Umbilical cord (tissue), 2 donors: ENCODE data around the gene CYP39A1. TPM values are rescaled to one million over a fixed set of nuclear protein-coding genes. Genes with fewer than 3 reads are reported as not detected.

Experiments
- DNase-seq: peaks from one replicate; pipeline ENCODE4 v3.0.0-alpha.2; 2015; ENCODE audit warnings: low spot score
- total RNA-seq: library from RNA; depleted of rRNA; stranded (reverse); fragments of >200 nt; gene quantifications from one replicate; pipeline ENCODE4 v1.2.3, GENCODE V29; 2014; ENCODE audit warnings: low replicate concordance; ENCODE audit not compliant: insufficient read depth

The CYP39A1 gene
- total RNA-seq, 1 donor from 2014 or later, result 11.8 TPM

DNA sequence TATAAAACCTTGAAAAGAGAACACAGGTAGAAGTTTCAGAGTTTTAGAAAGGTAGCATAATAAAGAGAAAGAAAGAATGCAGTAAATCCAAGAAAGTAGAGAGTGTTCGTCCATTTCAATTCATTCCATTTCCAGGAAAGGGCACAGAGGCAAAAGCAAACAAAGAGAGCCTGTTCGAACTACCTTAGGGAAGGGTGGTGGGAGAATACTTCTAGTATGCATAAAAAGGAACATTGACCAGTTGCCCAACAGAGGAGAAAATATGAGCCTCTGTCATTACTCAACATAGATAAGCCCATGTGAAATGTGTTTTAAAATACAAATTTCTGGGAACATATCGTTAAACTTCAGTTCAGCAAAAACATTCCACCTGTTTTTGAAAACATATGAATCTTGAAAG, 60.6 kb downstream of the CYP39A1 start:
- no peak for DNase-seq

DNA sequence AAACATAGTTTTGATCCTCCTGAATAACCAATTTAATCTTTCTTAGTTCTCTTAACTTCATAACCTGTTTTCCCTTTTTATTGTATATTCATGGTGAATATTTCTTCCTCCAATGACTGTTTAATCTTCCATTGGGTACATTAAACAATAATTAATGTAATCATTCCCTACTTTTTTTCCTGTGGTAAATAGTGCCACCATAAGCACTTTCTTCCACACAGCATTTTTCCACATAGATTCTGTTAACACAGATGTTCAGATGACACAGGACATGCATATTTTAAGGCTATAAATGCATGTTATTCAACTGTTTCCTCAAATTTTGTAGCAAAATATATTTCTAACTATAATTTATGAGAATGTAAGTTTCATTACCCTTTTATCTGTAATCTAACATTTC, 61.9 kb downstream of the CYP39A1 start:
- DNase-seq, result no peak

DNA sequence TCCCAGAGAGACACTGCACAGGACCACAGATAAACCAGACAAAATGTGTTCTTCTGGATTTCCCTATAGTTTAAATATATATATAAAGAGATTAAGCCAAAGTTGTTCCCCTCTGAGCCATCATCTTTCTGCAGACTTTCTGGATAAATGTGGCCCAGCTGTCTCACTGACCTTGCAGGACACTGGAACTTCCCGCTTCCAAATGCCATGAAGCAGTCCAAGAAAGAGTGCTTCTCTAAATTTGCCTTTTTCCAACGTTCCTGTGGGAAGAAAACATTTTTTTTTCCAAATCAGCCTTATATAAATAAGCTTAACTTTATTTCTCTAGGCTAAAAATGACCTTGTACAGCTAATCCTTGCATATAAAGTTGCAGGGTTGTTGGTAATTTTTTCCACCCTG, 65.7 kb downstream of the CYP39A1 start:
- peak; percentile 2 for DNase-seq

DNA sequence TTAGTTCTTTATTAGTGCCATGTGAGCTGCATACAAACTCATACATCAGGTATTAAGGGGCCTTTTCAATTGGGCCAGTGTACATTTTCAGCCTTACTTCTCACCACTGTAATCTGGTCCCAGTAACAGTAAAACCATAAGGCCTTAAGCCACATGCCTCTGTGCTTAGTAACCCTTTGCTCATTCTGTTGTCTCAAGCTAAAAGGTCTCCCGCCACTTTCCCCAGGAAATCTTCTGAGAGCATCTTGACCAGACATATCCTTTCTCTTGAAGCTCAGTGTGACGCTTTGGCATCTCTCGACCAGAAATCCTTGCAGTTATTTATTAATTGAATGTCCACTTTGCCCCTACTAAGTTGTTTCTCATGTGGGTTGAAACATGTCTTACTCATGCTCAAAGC, 68.0 kb downstream of the CYP39A1 start:
- DNase-seq, result no peak

DNA sequence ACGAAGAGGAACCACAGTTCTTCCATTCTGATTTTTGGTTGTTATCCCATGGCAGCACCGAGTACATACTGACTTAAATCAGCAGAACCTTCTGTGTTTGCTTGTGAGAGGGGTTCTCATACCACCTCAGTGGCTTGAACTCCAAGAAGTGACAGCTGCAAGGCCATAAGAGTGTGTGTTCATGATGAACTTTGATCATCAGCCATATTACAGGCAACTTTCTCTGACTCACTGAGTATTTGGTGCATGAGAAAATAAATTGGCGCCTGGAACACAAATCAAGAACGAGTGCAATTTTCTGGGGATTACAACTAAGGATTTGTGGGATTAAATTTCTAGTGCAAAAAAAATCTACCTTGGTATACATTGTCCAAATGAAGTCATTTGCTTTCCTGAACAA, 68.9 kb downstream of the CYP39A1 start:
- DNase-seq, result no peak

DNA sequence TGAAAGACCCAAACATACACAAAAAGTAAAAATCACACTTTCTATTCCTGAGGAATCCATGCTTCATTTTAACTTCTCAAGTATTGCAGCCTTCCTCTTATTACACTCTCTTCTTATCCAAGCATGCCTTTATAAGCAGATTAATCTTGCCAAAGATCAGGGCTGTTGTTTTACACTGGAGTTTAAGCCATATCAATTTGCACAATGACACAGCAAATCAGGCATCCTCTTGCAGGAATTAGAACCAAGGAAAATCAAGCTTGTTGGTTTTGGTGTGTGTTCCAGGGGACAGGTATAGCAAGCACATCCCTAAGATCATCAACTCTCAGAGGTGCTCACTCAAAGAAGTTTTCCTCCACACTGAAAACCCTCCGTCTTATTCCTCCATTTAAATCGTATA, 69.5 kb downstream of the CYP39A1 start:
- DNase-seq, result no peak

DNA sequence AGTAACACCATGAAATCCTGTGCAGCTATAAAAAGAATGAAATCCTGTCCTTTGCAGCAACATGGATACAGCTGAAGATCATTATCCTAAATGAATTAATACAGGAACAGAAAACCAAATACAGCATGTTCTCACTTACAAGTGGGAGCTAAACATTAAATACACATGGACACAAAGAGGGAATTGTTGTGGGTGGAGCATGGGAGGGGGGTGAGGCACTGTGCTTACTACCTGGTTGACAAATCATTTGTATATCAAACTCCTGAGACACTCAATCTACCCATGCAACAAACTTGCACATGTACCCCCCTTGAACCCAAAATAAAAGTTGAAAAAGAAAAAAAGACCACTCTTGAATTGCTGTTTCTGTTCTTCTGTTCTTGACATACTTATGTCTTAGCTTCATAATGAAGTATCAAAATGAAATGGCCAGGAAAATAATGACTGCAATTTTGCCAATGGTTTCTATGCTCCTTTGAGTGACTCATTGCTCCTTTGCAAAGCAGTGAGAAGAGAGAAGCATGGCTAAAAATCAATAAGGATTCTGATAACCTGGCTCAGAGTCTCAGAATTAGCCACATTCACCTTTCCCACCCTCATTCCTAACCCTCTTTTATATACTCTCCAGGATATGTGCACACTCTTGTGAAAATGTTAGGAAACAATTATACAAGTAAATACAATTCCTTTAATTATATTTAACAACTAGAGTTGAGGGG, 71.0 kb downstream of the CYP39A1 start:
- DNase-seq, result no peak

DNA sequence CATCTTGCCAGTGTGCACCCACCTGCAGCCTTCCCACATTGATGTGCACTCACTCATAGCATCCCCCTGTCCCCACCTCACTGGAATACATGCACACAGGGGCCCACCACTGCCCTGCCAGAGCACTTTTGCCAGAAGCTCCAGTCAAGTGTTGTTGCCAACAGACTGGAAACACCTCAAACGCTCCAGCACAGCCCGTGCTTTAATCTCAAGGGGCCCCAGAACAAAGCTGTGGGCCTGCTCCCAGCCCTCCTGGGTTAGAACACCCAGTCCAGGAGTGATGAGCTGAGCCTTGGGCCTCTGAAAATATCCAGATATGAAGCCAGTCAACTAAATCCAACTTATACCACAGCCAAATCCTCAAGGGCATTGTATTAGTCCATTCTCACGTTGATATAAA, 77.1 kb downstream of the CYP39A1 start:
- DNase-seq, result no peak

DNA sequence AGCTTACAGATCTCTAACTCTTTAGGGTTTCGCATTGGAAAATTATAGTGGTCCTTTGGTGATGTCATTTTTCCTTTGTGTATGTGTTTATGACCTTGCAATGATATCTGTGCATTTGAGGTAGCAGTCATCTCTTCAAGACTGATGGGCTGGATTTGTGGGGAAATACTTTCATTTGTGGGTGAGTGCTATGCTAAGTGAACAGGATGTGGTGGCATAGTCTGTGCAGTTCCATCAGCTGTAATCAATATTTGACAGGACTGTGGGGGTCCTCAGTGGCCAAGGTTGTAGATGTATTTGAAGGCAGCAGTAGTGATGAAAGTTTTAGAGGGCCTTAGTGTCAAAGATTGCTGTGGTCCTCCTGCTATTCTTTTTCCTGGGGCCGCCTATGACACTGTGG, 79.5 kb downstream of the CYP39A1 start:
- no peak for DNase-seq

DNA sequence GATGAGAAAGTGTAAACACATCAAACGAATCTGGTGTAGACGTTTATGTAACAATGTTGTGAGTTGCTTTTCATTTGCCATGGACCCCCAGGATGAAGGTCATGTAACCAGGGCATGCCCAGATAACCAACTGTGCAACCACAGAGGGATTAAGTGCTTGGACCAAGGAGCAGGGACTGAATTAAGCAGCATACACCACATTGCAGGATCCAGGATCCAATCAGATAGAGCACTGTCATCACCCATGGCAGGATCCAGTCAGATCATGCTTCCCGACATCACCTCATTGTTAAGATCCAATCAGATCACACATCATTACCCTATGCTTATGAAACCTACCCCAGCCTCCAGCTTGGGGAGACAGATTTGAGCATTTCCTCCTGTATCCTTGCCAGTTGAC, 87.1 kb downstream of the CYP39A1 start:
- no peak for DNase-seq

DNA sequence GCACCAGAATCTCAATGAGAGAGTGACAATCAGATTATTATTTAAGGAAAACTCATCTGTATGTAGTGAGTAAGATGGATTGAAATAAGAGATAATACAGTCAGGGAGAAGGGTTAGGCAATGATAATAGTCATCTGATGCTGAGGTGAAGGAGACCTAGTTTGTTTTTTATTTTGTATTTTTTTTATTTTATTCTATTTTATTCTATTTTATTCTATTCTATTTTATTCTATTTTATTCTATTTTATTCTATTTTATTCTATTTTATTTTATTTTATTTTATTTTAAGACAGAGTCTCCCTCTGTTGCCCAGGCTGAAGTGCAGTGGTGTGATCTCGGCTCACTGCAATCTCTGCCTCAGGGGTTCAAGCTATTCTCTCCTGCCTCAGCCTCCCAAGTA, 88.7 kb downstream of the CYP39A1 start:
- DNase-seq, result no peak

DNA sequence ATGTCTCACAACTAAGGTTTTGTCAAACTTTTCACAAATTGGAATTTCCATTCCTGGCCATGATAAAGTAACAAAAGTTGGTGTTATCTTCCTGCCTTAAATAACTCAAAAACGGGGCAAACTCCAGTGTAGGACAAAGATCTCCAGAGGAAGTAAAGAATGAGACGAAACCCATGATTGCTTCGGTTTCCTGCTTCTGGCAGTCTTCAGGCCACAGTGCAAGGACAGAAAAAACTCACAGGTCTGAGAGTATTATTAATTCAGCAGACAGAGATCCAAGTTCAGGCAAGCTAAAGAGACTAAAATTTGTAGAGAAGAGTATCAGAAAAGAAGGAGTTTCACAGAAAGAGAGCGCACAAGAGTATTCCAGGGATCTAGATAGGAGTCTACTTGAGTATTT, 96.6 kb downstream of the CYP39A1 start:
- DNase-seq, result peak; percentile 1

DNA sequence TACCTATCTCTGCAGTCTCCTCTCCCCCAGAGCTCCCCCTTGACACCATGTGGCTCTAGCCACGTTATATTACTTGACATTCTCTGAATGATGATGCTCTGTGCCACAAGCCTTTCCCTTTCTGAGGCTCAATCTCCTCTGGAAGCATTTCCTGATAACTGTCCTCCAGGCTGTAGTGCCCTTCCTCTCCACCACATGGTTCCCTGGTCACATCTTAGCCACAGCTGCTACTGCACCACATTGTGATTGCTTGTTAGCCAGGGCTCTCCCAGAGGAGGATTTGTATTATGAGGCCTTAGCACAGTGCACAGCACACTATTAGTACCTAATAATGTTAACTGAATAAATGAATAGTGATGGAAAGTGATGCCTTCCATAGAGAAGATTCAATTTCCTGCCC, 97.5 kb downstream of the CYP39A1 start:
- no peak for DNase-seq

DNA sequence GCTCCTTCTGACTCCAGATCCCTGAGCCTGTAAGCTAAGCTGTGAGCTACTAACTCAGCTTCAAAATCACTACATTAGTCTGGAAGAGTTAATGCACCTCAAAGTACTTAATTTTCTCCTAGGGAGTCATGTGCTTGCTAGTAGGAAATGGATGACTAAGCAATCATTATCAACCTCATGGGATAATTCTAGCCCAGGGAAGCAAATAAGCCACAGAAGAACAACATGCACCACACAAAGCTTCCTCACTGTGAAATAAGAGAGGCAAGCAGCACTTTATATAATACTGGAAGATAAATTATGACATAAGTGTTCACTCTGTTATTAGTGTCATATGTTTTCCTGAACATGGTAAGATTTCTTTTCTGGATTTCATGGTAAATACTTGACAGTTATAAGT, 103.5 kb downstream of the CYP39A1 start:
- DNase-seq, result no peak

DNA sequence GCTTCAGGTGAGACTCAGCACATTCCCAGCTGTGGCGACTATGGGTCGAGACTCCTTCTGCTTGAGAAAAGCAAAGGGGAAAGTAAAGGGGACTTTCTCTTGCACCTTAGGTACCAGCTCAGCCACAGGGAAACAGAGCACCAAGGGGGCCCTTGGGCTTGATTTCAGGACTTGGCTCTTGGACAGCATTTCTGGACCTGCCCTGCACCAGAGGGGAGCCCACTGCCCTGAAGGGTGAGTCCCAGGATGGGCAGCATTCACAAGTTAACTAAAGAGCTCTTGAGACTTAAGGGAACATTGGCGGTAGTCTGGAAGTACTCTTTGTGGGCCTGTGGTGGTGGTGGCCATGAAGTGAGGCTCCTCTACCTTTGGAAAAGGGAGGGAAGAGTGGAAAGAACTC, 111.1 kb downstream of the CYP39A1 start:
- no peak for DNase-seq

DNA sequence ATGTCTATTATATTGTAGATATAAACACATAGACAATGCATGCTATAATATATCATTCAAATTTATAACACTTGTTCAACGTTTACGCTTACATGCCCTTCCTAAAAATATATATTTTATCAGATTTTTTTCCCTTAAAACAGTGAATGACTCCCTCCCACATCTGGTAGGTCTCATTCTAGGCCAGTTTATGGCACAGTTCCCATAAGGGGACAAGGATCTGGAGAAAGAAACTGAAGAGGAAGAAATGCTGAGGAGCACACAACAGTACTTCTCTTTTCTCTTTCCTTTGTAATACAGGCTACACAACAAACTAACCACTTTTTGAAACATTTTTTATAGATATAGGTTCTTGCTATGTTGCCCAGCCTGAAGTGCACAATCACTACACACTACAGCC, 112.8 kb downstream of the CYP39A1 start:
- no peak for DNase-seq

DNA sequence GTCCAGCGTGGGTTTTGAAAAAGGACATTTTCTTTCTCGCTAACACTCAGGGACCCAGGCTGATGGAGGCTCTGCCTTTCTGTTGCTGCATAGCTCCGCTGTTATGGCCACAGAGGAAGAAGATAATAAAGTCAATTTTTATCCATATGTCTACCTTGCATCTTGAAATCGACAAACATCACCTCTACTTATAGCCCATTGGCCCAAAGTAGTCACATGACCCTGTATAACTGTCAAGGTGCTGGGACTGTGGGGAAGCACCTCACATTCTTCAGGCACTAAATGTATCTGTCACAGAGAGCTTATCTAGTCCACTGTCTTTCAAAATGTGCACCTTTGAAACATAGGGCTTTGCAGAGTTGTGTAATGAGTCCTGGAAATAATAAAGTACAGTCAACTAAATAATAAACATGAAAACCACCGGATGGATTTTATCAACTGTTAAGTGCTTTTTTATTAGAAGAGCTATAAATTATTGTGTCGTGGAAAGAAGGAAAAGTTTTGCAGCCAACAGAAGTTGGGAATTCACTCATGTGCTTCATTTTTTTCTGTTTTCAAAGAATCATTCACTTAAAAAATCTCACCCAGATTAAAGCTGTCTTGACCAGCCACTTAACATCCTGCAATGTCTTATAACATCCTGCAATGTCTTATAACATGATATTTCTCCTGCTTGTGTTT, 113.7 kb downstream of the CYP39A1 start:
- DNase-seq, result no peak

DNA sequence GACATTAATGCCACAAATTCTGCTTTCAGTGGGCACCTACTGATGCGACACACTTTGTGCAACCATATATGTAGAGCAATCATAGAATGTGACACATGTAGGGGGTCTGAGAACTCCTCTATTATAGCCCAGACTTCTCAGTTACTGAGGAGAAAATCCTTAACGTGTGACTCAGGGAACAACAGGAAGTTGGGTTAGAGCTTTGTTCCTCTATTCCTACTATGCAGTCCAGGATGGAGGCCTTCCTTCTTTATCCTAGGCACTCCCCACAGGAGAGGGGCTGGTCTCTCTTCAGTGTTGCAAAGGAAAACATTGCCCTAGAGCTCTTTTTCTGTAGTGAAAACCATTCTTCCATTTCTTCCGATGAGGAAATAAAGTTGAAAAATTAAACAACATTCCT, 121.7 kb downstream of the CYP39A1 start:
- no peak for DNase-seq

DNA sequence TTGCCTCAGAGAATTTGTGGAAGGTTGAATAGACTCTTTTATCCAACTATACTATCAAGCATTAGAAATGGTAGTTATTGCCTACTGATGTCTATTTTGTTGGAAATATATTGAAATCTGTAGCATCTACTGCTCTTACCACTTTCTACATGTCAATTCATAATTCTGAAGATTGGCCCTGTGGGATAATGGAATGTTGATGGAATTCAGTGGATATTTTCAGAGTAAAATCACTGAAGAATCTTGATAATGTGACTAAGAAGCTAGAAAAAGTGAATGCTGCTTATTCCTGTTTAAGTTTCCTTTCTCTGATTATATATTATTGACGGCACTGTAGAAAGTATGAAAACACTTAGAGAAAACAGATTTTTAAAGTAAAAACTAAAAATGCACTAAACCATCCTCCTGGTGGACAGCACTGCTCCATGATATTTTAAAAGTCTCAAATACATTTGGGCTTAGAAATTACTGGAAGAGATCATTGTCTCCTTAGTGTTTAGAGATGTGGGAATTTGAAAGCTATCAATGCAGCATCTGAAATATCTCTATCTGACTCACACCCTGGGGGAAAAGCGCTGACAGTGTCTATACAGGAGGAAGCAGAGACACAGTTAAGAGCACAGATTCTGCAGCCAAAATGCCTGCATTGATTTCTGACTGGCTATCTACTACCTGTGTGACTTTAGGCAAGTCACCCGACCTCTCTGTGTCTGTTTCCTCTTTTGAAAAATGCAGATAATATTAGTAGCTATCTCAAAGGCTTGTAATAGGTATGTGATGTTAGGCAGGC, 123.5 kb downstream of the CYP39A1 start:
- DNase-seq, result no peak

DNA sequence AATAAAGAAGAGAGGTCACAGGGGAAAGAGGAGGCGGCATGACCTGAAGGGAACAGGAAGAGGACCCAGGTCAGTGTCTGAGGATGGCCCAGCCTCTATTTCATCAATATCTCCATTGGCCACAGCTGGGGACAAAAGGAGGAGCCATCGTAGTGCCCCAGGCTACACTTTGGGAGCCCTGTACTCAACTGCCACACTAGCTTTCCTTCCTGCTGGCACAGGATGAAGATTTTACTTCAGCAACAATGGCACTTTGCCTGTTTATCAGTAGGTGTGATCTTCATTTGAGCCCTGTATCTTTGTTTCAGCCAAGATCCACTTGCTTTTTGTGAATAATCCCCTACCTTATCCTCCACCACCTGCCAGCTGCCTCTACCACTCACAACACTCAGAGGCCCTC, 126.0 kb downstream of the CYP39A1 start:
- DNase-seq, result no peak

DNA sequence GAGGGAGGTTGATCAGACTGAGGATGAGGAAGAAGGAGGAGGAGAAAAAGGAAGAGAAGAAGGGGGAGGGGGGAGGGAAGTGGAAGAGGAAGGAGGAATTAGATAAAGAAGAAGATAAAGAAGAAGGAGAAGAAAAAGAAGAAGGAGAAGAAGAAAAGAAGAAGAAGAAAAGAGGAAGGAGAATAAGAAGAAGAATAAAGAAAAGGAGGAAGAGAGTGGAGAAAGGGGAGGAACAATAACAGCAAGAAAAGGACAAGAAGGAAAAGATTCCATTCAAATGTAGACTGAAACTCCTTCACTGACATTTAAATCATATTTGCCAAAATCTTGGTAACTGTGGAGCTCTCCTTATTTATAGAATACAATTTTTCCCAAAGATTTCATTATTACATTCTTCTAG, 127.0 kb downstream of the CYP39A1 start:
- DNase-seq, result no peak

DNA sequence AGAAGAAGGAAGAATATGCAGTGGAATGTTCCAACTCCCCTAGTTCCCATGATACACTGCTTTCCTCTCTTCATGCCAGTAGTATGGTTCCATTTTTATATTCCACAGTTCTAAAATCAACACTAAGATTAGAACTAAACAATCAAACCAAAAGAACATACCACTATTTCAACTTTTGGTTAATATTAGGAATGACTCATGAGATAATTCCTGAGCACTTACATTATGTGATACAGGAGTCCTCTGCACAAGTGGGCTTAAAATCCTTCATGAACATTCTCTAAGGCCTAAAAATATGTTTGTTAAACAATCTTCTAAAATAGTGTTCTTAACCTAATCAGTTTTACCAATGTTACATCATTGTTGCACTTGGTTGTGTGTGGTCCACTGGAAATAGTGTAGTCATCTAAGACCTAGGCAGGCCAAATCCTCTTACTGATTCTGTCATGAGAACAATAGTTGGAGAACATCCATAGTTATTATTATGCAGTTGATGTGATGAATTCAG, 131.1 kb downstream of the CYP39A1 start:
- no peak for DNase-seq

DNA sequence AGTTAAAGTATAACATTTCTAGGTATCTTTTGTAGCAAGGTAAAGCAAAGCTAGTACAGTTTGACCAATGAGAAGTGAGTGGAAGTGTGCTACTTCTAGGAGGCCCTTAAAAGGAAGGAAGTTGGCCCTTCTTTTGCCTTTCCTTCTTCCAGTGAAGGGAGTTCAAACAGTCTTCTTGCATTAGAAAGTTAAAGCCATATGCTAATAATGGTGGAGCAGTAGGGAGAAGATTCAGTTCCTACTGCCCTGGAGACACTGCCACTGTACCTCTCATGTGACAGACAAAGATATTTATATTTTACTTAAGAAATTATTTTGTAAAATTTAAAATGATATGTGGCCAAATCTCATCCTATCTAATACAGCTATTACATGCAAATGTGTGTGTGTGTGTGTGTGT, 135.4 kb downstream of the CYP39A1 start:
- no peak for DNase-seq
